ENCODE measurements around the gene MACROD2. TPM values are rescaled to one million over a fixed set of nuclear protein-coding genes. Genes with fewer than 3 reads are reported as not detected.

MACROD2 gene
- total and polyA plus RNA-seq, 4 donors = 0.66 to 10.5 (median 3.3) TPM

DNA sequence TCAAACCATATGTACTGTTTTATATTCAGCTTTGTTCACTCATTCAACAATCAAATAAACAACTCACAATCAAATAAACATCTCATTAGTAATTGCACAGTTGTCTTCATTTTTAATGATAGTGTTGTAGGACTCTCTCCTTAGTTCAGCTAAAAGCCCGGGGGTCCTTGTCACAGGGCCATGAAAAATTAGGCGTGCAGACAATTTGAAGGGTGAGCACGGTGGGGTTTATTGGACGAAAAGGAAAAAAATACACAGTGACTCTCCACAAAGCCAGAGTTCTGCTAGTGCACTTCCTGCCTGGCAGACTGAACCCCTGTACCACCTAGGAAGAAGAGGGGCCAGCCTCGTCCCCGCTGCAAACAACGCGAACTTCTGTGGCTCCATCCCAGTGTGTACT, 599.7 kb downstream of the MACROD2 start:
- no peak for DNase-seq (ENCODE audit: low spot score)
- H3K9ac ChIP-seq (ENCODE audit: low read depth in 1 of 2, low read length in 2 of 2) = no peak overlapping the region
- H3K36me3 ChIP-seq (ENCODE audit: control insufficient read depth in 4 of 4, insufficient read depth in 3 of 4, low read depth in 1 of 4, low read length in 3 of 4) = no peaks in the 10 kb centered on the region
- H3K4me3 ChIP-seq (ENCODE audit: low read depth in 1 of 3, low read length in 3 of 3) = no peak overlapping the region
- H3K27ac ChIP-seq (ENCODE audit: low read depth in 1 of 2, low read length in 2 of 2) = no peak overlapping the region
- no peak for TF ChIP-seq NR2F2 (IDR thresholded peaks at IDR 0.05)
- TF ChIP-seq, protein P1, sequence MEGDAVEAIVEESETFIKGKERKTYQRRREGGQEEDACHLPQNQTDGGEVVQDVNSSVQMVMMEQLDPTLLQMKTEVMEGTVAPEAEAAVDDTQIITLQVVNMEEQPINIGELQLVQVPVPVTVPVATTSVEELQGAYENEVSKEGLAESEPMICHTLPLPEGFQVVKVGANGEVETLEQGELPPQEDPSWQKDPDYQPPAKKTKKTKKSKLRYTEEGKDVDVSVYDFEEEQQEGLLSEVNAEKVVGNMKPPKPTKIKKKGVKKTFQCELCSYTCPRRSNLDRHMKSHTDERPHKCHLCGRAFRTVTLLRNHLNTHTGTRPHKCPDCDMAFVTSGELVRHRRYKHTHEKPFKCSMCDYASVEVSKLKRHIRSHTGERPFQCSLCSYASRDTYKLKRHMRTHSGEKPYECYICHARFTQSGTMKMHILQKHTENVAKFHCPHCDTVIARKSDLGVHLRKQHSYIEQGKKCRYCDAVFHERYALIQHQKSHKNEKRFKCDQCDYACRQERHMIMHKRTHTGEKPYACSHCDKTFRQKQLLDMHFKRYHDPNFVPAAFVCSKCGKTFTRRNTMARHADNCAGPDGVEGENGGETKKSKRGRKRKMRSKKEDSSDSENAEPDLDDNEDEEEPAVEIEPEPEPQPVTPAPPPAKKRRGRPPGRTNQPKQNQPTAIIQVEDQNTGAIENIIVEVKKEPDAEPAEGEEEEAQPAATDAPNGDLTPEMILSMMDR (IDR thresholded peaks at IDR 0.05; ENCODE audit: low read depth, low read length, missing input control) = no peak
- TF ChIP-seq, protein P2, sequence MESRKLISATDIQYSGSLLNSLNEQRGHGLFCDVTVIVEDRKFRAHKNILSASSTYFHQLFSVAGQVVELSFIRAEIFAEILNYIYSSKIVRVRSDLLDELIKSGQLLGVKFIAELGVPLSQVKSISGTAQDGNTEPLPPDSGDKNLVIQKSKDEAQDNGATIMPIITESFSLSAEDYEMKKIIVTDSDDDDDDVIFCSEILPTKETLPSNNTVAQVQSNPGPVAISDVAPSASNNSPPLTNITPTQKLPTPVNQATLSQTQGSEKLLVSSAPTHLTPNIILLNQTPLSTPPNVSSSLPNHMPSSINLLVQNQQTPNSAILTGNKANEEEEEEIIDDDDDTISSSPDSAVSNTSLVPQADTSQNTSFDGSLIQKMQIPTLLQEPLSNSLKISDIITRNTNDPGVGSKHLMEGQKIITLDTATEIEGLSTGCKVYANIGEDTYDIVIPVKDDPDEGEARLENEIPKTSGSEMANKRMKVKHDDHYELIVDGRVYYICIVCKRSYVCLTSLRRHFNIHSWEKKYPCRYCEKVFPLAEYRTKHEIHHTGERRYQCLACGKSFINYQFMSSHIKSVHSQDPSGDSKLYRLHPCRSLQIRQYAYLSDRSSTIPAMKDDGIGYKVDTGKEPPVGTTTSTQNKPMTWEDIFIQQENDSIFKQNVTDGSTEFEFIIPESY (IDR thresholded peaks at IDR 0.05) = no peak
- TF ChIP-seq FOXA2 (IDR thresholded peaks at IDR 0.05) = no peak
- no peak for TF ChIP-seq JUND (IDR thresholded peaks at IDR 0.05)
- no peak for TF ChIP-seq RAD21 (IDR thresholded peaks at IDR 0.05)
- TF ChIP-seq, protein P3, sequence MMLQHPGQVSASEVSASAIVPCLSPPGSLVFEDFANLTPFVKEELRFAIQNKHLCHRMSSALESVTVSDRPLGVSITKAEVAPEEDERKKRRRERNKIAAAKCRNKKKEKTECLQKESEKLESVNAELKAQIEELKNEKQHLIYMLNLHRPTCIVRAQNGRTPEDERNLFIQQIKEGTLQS (IDR thresholded peaks at IDR 0.05) = no peak
- TF ChIP-seq, protein P4, sequence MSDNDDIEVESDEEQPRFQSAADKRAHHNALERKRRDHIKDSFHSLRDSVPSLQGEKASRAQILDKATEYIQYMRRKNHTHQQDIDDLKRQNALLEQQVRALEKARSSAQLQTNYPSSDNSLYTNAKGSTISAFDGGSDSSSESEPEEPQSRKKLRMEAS (IDR thresholded peaks at IDR 0.05) = no peak
- TF ChIP-seq RXRA (IDR thresholded peaks at IDR 0.05) = no peak
- H3K9me3 ChIP-seq (ENCODE audit: control insufficient read depth in 4 of 4, low read length in 3 of 4) = peaks cover 0 to 3% (median 0%) of the 10 kb centered on the region in 4 donors
- H3K27me3 ChIP-seq (ENCODE audit: control insufficient read depth in 4 of 4, insufficient read depth in 4 of 4, low read length in 3 of 4) = no peaks in the 10 kb centered on the region
- WGBS = 92% methylated on average over 8 of the region's 8 CpGs
- H3K4me1 ChIP-seq (ENCODE audit: control insufficient read depth in 4 of 4, insufficient read depth in 4 of 4, low read length in 3 of 4) = no peaks in the 10 kb centered on the region

DNA sequence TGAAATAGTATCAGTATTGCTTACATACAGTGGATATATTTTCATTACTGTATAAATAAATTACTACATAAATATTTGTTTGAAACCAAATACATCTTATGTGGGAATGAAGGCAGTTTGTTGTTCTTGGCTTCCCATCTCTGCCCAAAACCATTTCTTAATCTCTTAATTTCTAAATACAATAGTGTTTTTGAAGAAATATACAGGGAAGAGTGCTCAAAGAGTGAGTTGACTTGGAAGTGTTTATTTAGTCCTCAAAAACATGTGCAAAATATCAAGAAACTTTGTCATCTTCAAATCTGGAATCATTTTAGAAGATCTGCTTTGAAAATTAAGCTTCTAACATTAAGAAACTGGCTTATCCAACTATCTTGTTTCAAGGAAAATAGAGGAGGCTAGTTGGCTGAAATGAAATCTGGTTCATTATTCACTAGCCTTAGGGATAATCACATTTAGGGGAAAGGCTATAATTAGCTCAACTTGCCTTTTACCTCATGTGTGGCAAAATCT, 601.9 kb downstream of the MACROD2 start:
- Histone ChIP-seq H3K36me3 (ENCODE audit: control insufficient read depth in 4 of 4, insufficient read depth in 3 of 4, low read depth in 1 of 4, low read length in 3 of 4) (no peaks in the 10 kb centered on the region), H3K9me3 (ENCODE audit: control insufficient read depth in 4 of 4, low read length in 3 of 4) (peaks cover 0 to 5% (median 0%) of the 10 kb centered on the region in 4 donors), H3K4me1 (ENCODE audit: control insufficient read depth in 4 of 4, insufficient read depth in 4 of 4, low read length in 3 of 4) (peaks cover 0 to 2% (median 0%) of the 10 kb centered on the region in 4 donors), H3K27me3 (ENCODE audit: control insufficient read depth in 4 of 4, insufficient read depth in 4 of 4, low read length in 3 of 4) (no peaks in the 10 kb centered on the region), H3K9ac (ENCODE audit: low read depth in 1 of 2, low read length in 2 of 2) (no peak overlapping the region), H3K4me3 (ENCODE audit: low read depth in 1 of 3, low read length in 3 of 3) (no peak overlapping the region), H3K27ac (ENCODE audit: low read depth in 1 of 2, low read length in 2 of 2) (no peak overlapping the region)
- no peak for DNase-seq (ENCODE audit: low spot score)
- TF ChIP-seq, protein P5, sequence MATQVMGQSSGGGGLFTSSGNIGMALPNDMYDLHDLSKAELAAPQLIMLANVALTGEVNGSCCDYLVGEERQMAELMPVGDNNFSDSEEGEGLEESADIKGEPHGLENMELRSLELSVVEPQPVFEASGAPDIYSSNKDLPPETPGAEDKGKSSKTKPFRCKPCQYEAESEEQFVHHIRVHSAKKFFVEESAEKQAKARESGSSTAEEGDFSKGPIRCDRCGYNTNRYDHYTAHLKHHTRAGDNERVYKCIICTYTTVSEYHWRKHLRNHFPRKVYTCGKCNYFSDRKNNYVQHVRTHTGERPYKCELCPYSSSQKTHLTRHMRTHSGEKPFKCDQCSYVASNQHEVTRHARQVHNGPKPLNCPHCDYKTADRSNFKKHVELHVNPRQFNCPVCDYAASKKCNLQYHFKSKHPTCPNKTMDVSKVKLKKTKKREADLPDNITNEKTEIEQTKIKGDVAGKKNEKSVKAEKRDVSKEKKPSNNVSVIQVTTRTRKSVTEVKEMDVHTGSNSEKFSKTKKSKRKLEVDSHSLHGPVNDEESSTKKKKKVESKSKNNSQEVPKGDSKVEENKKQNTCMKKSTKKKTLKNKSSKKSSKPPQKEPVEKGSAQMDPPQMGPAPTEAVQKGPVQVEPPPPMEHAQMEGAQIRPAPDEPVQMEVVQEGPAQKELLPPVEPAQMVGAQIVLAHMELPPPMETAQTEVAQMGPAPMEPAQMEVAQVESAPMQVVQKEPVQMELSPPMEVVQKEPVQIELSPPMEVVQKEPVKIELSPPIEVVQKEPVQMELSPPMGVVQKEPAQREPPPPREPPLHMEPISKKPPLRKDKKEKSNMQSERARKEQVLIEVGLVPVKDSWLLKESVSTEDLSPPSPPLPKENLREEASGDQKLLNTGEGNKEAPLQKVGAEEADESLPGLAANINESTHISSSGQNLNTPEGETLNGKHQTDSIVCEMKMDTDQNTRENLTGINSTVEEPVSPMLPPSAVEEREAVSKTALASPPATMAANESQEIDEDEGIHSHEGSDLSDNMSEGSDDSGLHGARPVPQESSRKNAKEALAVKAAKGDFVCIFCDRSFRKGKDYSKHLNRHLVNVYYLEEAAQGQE (IDR thresholded peaks at IDR 0.05) = no peak
- no peak for TF ChIP-seq GABPA (IDR thresholded peaks at IDR 0.05 in 1 of 2, conservative IDR thresholded peaks at IDR 0.05 in 1 of 2)
- no peak for TF ChIP-seq HNF4G (IDR thresholded peaks at IDR 0.05)
- TF ChIP-seq, protein P2 (IDR thresholded peaks at IDR 0.05) = no peak
- TF ChIP-seq NR2F2 (IDR thresholded peaks at IDR 0.05) = no peak
- TF ChIP-seq FOXA2 (IDR thresholded peaks at IDR 0.05) = no peak
- no peak for TF ChIP-seq JUND (IDR thresholded peaks at IDR 0.05)
- TF ChIP-seq RXRA (IDR thresholded peaks at IDR 0.05) = no peak
- no peak for TF ChIP-seq TAF1 (conservative IDR thresholded peaks at IDR 0.05)

All from liver (tissue), 9 donors.